HAP-1 (cell line): ENCODE measurements around the gene RHOBTB1.
"Not testable (repeated sequence)": the region's sequence is repeated elsewhere in the genome, so short reads cannot be mapped to it uniquely, and the experiment has no call there.

Experiments
- DNase-seq, 2 experiments: peaks; one replicate each; pipeline ENCODE4 v3.0.0-alpha.2; 2016 to 2020; ENCODE audit warnings: low spot score in 2 of 2
- H3K27me3 ChIP-seq: fragments of 250-450 bp; sonication (Bioruptor Pico); 2 replicates; pipeline ENCODE4 v1.5.1; 2020; ENCODE audit warnings: low read depth, mild to moderate bottlenecking, moderate library complexity
- H3K36me3 ChIP-seq: fragments of 250-450 bp; sonication (Bioruptor Pico); replicated peaks from 2 replicates; pipeline ENCODE4 v1.5.1; 2020; ENCODE audit warnings: mild to moderate bottlenecking
- H3K4me1 ChIP-seq: fragments of 250-450 bp; sonication (Bioruptor Pico); 2 replicates; pipeline ENCODE4 v1.5.1; 2020; ENCODE audit warnings: mild to moderate bottlenecking
- H3K4me3 ChIP-seq: fragments of 250-450 bp; sonication (Bioruptor Pico); 2 replicates; pipeline ENCODE4 v1.5.1; 2020; ENCODE audit warnings: mild to moderate bottlenecking, moderate library complexity
- H3K9me3 ChIP-seq: fragments of 250-450 bp; sonication (Bioruptor Pico); 2 replicates; pipeline ENCODE4 v1.5.1; 2020; ENCODE audit warnings: mild to moderate bottlenecking, moderate library complexity
- in situ Hi-C: fragments of 300-500 bp; cut with MboI; formaldehyde crosslinking; loops from 3 replicates; pipeline ENCODE4 v1.14.3; 2020; ENCODE audit warnings: low sequenced_read_pairs, inconsistent platforms, mixed read lengths

Gene RHOBTB1

DNA sequence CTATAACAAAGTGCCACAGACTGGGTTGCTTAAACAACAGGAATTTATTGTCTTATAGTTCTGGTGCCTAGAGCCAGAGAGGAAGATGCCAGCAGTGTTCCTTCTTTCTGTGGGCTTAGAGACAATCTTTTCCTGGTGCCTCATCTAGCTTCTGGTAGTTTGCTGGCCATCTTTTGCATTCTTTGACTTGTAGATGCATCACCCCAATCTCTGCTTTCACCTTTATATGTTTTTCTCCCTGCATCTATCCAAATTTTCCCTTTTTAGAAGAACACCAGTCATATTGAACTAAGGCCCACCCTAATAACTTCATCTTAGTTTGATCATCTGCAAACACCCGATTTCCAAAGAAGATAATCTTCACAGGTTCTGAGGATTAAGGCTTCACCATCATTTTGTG lies 98.9 kb downstream of the RHOBTB1 start:
- H3K4me1 ChIP-seq = no peaks in the 10 kb centered on the region
- no peaks in the 10 kb centered on the region for H3K36me3 ChIP-seq
- no peaks in the 10 kb centered on the region for H3K27me3 ChIP-seq
- no peaks in the 10 kb centered on the region for H3K9me3 ChIP-seq
- no peak for DNase-seq
- in situ Hi-C loops = no loop called here
- H3K4me3 ChIP-seq = no peak overlapping the region

DNA sequence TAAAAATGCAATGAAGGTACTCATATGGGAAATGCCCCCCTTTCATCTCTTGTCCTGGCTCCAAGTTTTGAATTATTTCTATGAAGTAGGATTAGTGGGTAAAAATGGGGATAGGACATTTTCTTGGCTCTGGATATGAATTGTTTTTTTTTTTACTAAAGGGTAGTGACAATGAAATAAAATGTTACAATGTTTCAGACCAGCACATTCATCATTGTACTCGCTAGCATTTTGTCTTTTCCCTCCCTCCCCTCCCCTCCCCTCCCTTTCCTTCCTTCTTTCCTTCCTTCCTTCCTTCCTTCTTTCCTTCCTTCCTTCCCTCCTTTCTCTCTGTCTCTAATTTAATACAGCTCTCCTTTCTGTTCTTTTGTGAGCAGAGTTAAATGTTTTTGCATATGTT lies 101.3 kb downstream of the RHOBTB1 start:
- in situ Hi-C loops = no loop called here
- H3K4me1 ChIP-seq = no peaks in the 10 kb centered on the region
- H3K4me3 ChIP-seq = no peak overlapping the region
- H3K27me3 ChIP-seq = no peaks in the 10 kb centered on the region
- no peaks in the 10 kb centered on the region for H3K9me3 ChIP-seq
- no peaks in the 10 kb centered on the region for H3K36me3 ChIP-seq
- DNase-seq = no peak

DNA sequence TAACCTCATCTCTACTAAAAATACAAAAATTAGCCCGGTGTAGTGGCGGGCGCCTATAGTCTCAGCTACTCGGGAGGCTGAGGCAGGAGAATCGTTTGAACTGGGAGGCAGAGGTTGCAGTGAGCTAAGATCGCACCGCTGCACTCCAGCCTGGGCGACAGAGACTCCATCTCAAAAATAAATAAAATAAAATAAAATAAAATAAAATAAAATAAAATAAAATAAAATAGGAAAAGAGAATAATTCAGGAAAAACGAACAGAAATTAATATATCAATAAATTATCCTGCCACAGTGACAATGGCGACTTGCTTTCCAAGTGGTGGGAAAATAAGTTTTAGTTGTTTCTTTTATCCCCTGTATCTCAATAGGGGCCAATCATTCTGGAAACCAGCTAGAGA lies 102.8 kb downstream of the RHOBTB1 start:
- in situ Hi-C loops, H3K27me3 ChIP-seq, H3K4me3 ChIP-seq, H3K9me3 ChIP-seq, DNase-seq, H3K36me3 ChIP-seq, H3K4me1 ChIP-seq: not testable (repeated sequence)

DNA sequence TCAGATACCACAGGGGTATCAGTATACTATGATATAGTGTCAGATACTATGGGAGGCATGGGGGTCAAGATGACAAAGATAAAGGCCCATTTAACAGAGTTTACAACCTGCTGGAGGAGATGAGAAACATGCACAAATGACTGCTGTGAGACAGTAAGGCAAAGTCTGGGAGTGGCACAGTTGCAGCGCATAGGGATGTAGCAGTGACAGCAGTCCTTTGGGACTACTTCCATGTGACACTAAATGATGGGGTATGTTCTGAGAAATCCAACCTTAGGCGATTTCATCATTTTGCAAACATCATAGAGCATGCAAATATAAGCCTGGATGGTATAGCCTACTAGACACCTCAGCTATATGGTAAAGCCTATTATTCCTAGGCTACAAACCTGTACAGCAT lies 108.9 kb downstream of the RHOBTB1 start:
- H3K27me3 ChIP-seq = no peaks in the 10 kb centered on the region
- H3K36me3 ChIP-seq = no peaks in the 10 kb centered on the region
- no peak for DNase-seq
- no peaks in the 10 kb centered on the region for H3K9me3 ChIP-seq
- in situ Hi-C loops = no loop called here
- H3K4me3 ChIP-seq = no peak overlapping the region
- no peaks in the 10 kb centered on the region for H3K4me1 ChIP-seq

DNA sequence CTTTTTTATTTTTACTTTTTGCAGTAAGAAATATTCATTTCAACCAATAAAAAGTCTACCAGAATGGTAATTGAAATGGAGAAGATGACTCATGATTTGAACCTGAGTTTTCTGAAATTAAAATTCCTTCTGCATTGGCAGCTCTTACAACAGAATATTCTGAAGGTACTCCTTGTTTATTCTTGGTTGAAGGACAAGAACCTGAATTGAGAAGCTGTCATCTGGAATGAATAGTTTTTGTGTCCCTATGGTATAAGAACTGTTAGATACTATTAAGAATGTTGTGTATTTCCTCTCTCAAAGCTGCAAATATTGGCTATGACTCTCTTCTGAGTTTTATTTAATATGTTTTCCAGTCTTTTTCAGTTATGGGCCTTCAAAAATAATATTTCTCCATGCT lies 109.6 kb downstream of the RHOBTB1 start:
- in situ Hi-C loops = no loop called here
- no peaks in the 10 kb centered on the region for H3K4me1 ChIP-seq
- H3K36me3 ChIP-seq = no peaks in the 10 kb centered on the region
- no peak for DNase-seq
- H3K4me3 ChIP-seq = no peak overlapping the region
- no peaks in the 10 kb centered on the region for H3K9me3 ChIP-seq
- no peaks in the 10 kb centered on the region for H3K27me3 ChIP-seq

DNA sequence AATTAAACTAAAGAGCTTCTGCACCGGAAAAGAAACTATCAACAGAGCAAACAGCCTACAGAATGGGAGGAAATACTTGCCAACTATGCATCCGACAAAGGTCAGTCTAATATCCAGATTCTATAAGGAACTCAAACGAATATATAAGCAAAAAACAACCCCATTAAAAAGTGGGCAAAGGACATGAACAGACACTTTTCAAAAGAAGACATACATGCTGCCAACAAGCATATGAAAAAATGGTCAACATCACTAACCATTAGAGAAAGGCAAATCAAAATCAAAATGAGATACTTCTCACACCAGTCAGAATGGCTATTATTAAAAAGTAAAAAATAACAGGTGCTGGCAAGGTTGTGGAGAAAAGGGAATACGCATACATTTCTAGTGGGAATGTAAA lies 111.8 kb downstream of the RHOBTB1 start:
- H3K36me3 ChIP-seq, DNase-seq, H3K4me3 ChIP-seq, H3K4me1 ChIP-seq, H3K27me3 ChIP-seq, in situ Hi-C loops, H3K9me3 ChIP-seq: not testable (repeated sequence)

DNA sequence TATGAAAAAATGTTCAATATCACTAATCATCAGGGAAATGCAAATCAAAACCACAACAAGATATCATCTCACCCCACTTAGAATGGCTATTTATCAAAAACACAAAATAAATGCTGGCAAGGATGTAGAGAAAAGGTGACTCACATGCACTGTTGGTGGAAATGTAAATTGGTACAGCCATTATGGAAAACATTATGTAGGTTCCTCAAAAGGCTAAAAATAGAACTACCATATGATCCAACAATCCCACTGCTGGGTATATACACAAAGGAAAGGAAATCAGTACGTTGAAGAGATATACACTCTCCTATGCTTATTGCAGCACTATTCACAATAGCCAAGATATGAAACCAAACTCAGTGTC lies 115.5 kb downstream of the RHOBTB1 start:
- H3K27me3 ChIP-seq = no peaks in the 10 kb centered on the region
- no peak for DNase-seq
- in situ Hi-C loops = no loop called here

DNA sequence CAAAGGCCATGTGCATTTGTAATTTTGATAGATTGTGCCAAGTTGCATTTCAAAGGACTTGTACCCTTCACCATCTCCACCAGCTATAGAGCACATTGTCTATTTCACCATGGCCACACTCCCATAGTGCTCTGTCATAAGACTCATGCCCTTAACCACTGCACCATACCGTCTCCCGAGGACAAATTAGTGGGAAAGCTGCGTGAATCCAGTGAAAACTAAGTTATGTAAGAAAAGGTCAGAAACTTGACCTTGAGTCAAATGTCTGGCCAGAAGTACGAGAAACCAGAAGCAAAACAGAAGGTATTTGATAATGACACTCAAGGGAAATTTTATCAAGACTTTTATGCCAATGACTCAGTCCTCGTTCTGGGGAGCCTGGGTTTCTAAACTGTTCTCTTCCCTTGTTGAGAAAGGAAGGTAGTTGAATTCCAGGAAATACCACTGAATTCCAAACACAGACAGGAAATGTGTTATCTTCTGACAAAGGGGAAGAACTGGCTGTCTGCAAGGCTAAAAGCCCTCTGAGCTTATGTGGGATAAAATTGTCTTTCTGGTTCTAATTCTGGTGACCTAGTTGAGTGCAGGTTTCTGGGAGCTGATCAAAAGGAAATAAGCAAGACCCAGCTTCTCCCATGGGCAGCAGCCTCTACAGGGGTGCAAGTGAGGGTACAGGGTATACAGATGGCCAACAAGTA lies 116.0 kb downstream of the RHOBTB1 start:
- in situ Hi-C loops = no loop called here
- H3K4me1 ChIP-seq = no peaks in the 10 kb centered on the region; the same call in 1 of the 2 replicates
- no peaks in the 10 kb centered on the region for H3K27me3 ChIP-seq
- H3K36me3 ChIP-seq = no peaks in the 10 kb centered on the region
- no peaks in the 10 kb centered on the region for H3K9me3 ChIP-seq
- no peak for DNase-seq
- no peak overlapping the region for H3K4me3 ChIP-seq

More for the DNA sequence above, 115.5 kb downstream of the RHOBTB1 start:
- Histone ChIP-seq H3K4me1 (no peaks in the 10 kb centered on the region; the same call in 1 of the 2 replicates), H3K4me3 (no peak overlapping the region), H3K9me3 (no peaks in the 10 kb centered on the region), H3K36me3 (no peaks in the 10 kb centered on the region)

DNA sequence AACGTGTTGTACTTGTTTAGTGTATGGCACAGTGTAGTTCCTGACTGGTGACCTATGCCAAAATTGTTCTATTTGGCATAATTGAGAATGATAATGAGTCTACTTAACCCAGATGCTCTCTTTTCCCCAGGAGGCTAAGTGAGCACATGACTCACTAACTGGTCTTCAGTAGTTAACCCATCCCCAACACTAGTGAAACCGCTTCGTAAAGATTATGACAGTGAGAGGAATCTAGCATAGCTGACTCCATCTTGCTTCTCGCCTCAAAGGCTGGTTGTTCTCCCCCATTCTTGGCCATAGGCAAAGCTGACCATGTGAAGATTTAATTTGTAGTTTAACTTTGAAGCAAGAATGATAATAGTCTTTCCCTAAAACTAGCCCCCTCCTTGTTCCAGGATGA lies 118.5 kb downstream of the RHOBTB1 start:
- in situ Hi-C loops = no loop called here
- no peaks in the 10 kb centered on the region for H3K9me3 ChIP-seq
- H3K27me3 ChIP-seq = no peaks in the 10 kb centered on the region
- H3K4me3 ChIP-seq = no peak overlapping the region
- no peaks in the 10 kb centered on the region; the same call in 1 of the 2 replicates for H3K4me1 ChIP-seq
- H3K36me3 ChIP-seq = no peaks in the 10 kb centered on the region
- no peak for DNase-seq

DNA sequence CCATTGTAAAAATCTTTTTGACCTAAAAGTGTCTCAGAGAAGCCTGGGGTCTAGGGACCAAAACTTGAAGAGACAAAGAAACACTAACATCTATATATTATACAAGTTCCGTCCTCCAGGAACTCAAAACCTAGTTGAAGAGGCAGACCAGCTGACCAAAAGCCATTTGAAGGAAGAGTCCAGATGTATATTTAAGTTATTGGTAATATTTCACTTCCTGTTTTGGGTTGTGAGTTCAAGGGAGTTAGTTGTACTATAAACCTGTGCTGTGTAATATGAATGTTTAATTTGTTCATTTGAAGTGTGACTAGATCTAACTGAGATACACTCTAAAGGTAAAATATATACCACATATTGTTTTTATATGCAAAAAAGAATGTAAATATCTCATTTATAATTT lies 120.7 kb downstream of the RHOBTB1 start:
- no peak for DNase-seq
- no peaks in the 10 kb centered on the region for H3K4me1 ChIP-seq
- H3K36me3 ChIP-seq = no peaks in the 10 kb centered on the region
- no peaks in the 10 kb centered on the region for H3K27me3 ChIP-seq
- in situ Hi-C loops = loop anchor here (25.0 kb wide), 2 partner anchors 464 to 914 kb away; no protein-coding TSS in a partner anchor
- H3K9me3 ChIP-seq = no peaks in the 10 kb centered on the region
- no peak overlapping the region for H3K4me3 ChIP-seq

DNA sequence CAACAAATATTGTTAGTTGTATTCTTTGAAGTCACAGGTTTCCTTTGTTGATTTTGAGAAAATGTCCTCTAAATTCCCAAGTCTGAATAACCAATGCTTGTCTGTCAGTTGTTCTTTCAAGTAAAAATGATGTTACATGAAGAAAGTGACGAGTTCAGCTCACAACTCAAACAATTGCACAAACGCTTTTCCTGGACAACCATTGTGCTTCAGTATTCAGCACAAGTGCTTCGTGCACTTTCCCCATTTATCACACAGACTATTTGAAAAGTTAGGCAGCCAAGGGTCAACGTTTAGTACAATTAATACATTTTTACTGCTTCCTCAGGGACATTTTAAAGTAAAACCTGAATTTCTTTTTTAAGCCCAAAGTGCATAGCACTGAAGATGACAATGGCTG lies 121.2 kb downstream of the RHOBTB1 start:
- no peaks in the 10 kb centered on the region for H3K27me3 ChIP-seq
- H3K36me3 ChIP-seq = no peaks in the 10 kb centered on the region
- no peak for DNase-seq
- H3K4me1 ChIP-seq = no peaks in the 10 kb centered on the region
- in situ Hi-C loops = loop anchor here (25.0 kb wide), 2 partner anchors 464 to 914 kb away; no protein-coding TSS in a partner anchor
- H3K4me3 ChIP-seq = no peak overlapping the region
- H3K9me3 ChIP-seq = no peaks in the 10 kb centered on the region

DNA sequence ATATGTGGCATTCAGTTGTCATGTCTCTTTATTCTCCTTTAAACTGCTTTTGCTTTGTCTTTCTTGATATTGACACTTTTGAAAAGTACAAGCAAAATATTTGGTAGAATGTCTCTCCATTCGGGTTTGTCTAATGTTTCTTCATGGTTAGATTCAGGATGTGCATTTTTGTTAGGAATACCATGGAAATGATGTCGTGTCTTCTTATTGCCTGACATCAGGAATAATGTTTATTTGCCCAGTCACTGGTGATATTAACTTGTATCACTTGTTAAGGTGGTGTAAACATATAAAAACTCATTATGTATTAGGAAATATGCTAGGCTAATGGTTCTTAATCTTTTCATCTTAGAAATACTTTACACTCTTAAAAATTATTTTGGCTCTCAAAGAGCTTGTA lies 122.3 kb downstream of the RHOBTB1 start:
- Histone ChIP-seq H3K36me3 (no peaks in the 10 kb centered on the region), H3K4me1 (peaks cover 3% of the 10 kb centered on the region; the same call in 1 of the 2 replicates), H3K9me3 (no peaks in the 10 kb centered on the region), H3K27me3 (no peaks in the 10 kb centered on the region), H3K4me3 (no peak overlapping the region)
- in situ Hi-C loops = loop anchor here (25.0 kb wide), 2 partner anchors 466 to 916 kb away; no protein-coding TSS in a partner anchor
- DNase-seq = no peak

DNA sequence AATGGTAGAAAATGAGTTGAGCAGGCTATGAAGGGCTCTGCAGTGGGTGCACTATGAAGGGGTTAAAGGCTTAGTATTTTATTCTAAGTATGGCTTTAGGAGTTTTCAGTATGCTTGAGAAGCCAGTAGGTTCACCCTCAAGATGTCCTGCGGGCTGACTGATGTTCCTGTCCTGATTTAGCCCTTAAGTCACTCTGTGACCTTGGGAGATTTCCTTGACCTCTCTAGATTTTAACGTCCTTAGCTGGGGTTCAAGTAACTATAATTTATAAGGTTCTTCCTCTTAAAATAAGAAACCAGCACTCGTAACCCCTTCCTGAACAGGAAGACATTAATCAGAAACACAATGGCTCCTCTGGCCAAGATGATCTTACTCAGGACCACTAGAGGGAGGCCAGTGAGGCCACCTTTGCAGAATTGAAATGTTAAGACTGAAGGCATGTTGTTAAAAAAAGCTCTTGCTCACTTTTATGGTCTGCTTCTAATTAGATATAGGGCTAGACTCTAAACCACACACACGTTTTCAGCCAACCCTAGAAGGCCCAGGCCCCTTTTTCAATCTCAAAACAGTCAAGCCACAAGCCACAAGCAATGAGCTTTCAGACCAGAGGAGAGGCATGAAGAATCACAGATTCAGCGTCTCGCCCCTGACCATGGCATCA lies 123.8 kb downstream of the RHOBTB1 start:
- Histone ChIP-seq H3K4me3 (no peak overlapping the region), H3K36me3 (no peaks in the 10 kb centered on the region)

More for the DNA sequence above, 123.8 kb downstream of the RHOBTB1 start:
- Histone ChIP-seq H3K9me3 (no peaks in the 10 kb centered on the region), H3K27me3 (no peaks in the 10 kb centered on the region), H3K4me1 (peaks cover 3% of the 10 kb centered on the region; the same call in 1 of the 2 replicates)
- in situ Hi-C loops = loop anchor here (25.0 kb wide), 2 partner anchors 467 to 917 kb away; no protein-coding TSS in a partner anchor
- DNase-seq = no peak
